CD4-positive, alpha-beta T cell treated with Interferon alpha-2 for 1 hour (primary cell): Measurements from ENCODE around the gene PSMA7.
"Not testable (repeated sequence)": the region's sequence is repeated elsewhere in the genome, so short reads cannot be mapped to it uniquely, and the experiment has no call there.

Experiments used
- DNase-seq, 2 donors: peaks; one replicate each; pipeline ENCODE4 v3.0.0-alpha.2; 2020 to 2022

Gene PSMA7

GRCh38 chr20:62117362-62117646 lies 25.9 kb downstream of the PSMA7 start:
- DNase-seq: no peak

GRCh38 chr20:62116558-62117361 lies 26.4 kb downstream of the PSMA7 start:
- no peak for DNase-seq

GRCh38 chr20:62115800-62116407 lies 27.3 kb downstream of the PSMA7 start:
- not testable (repeated sequence) for DNase-seq

- DNase-seq: no peak
Measured at GRCh38 chr20:62114894-62115293, 28.3 kb downstream of the PSMA7 start.

GRCh38 chr20:62112368-62112767 lies 30.8 kb downstream of the PSMA7 start:
- no peak for DNase-seq

- no peak for DNase-seq
Measured at GRCh38 chr20:62111148-62111547, 32.0 kb downstream of the PSMA7 start.

- DNase-seq: no peak
Measured at GRCh38 chr20:62105592-62105991, 37.6 kb downstream of the PSMA7 start.

GRCh38 chr20:62104791-62105345 lies 38.3 kb downstream of the PSMA7 start:
- no peak for DNase-seq

GRCh38 chr20:62104234-62104789 lies 38.9 kb downstream of the PSMA7 start:
- no peak for DNase-seq

- no peak for DNase-seq
Measured at GRCh38 chr20:62103508-62104233, 39.5 kb downstream of the PSMA7 start.

GRCh38 chr20:62101078-62101477 lies 42.1 kb downstream of the PSMA7 start:
- DNase-seq: no peak

GRCh38 chr20:62097881-62098407 lies 45.2 kb downstream of the PSMA7 start:
- DNase-seq: no peak

- no peak for DNase-seq
Measured at GRCh38 chr20:62096421-62097380, 46.5 kb downstream of the PSMA7 start.

- DNase-seq: no peak
Measured at GRCh38 chr20:62089393-62089792, 53.8 kb downstream of the PSMA7 start.

GRCh38 chr20:62088258-62089127 lies 54.7 kb downstream of the PSMA7 start:
- DNase-seq: no peak

GRCh38 chr20:62087632-62088031 lies 55.6 kb downstream of the PSMA7 start:
- no peak for DNase-seq

- no peak for DNase-seq
Measured at GRCh38 chr20:62087227-62087626, 56.0 kb downstream of the PSMA7 start.
